GM18498 (cell line): ENCODE measurements around the gene SENP1.

Experiments
- ATAC-seq: cut with Tn5 transposase; IDR thresholded peaks from one replicate; pipeline ENCODE4 v1.9.1; 2021; ENCODE audit warnings: mild to moderate bottlenecking, moderate library complexity; ENCODE audit not compliant: unreplicated experiment

SENP1 gene

DNA sequence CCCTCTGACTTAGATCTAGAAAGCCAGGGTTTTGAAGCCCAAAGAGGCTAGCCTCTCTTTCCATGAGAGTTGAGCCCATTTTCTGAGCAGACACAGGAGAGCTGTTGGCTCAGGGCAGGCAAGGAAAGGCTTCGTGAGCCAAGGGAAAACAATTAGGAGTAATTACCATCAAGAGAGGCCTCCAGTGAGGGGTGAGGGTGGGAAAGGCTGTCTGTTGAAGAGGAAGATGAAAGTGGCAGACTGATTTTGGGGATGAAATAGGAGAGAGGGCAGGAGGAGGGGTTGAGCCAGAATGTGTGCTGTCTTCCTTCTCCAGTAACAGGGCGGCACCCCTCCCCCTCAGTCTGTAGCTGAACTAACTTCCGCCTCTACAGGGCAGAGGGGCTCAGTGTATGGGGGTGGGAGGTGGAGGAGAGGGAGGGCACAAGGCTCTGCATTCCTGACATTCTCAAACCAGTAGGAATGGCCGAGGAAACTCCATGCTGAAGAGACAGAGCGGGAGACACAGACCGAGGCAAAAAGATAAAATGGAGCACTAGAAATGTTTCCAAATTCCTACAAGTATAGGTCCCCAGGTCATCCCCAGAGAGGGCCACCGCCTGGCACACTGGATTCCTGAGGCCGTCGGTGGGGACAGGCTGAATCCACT is 68.5 kb downstream of the SENP1 start:
- ATAC-seq, result no peak

DNA sequence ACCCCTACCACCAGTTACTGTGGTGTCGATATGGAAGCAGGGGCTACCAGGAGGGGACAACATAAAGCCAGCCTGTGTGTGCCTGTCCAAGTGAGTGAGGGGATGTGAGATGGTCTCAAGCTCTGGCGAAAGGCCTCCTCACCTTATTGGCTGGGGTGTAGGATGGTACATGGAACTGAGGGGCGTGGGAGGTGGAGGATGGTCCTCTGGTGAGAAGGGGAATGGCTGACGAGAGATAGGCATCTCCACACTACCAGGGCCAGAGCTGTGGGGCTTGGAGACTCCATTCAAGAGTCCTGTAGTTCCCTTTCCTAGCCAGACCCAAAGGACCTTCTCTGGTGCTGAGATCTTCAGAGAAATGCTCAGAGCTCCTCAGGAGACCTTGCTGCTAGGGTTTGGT is 69.1 kb downstream of the SENP1 start:
- ATAC-seq, result no peak

DNA sequence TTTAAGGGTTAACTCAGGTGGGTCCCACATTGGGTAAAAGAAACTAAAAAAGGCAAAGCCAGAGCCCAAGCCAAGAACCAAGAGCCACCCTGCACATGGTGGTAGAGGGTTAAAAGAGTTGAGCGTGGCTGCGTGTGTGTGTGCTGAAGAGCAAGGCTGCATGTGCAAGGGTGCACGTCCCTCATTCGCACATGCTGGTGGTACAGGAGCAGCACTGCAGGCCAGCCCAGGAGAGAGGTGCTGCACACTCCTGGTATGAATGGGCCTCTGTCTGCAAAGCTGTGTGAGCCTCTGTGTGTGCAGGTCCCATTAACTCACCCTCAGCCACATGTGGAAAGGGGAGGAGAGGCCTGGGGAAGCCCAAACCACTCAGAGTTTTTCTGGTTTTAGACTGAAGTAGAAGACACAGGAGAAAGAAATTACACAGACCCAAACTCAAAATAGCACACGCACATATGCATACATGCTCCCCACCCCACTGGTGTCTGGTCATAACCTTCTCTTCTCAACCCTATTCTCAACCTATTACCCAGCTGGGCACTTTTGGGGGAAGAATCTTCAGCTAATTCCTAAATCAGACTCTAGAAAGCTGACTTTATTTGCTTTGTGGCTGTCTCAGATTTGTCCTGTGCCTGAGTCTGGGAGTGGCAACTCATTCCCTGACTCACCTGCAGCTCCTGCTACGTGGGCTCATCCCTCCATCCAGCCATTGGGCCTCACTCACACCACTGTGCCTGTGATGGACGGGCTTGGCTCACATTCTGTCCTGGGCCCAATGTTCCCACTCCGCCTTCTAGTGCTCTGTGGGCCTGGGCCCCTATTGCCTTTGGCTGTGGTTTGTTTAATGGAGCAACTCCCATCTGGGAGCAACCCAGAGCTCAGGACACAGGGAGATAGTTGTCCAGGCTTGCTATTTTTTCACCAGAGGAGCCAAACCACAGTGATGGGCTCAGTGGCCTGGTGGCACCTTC is 70.8 kb downstream of the SENP1 start:
- ATAC-seq, result no peak

DNA sequence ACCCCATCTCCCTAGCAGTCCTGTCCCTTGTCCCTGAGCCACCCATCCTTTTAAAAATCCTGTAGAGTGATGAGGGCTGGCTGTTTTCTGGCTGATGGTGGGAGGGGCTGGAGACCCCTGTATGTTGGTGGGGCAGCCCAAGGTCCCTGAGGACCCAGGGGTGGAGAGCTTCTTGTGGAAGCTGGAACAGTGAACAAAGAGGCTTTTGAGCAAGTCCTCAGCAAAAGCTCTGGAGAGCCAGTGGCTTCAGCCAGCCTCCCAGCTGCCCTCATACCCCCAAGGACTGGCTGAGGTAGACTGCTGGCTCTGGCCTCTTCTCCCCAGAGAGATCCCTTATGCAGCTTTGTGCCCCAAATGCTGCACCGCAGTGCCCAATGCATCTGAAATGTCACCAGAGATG is 72.4 kb downstream of the SENP1 start:
- ATAC-seq, result no peak

DNA sequence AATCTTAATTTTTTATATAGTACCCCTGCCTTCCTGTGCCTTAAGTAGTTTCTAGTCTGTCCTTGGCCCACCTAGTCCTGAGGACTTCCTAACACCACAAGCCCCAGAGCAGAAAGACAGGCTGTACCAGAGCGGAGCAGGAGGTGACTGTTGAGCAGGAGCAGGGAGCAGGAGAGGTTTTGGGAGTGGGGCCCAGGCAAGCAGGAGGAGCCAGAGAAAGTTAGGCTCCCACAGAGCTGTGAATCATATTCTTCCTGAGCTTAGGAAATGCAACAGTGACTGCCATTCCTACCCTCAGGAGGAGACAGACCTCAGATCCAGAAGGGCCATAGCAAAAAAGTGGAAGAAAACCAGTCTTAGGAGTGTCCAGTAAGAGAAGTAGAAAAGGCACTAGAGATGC is 73.3 kb downstream of the SENP1 start:
- no peak for ATAC-seq

DNA sequence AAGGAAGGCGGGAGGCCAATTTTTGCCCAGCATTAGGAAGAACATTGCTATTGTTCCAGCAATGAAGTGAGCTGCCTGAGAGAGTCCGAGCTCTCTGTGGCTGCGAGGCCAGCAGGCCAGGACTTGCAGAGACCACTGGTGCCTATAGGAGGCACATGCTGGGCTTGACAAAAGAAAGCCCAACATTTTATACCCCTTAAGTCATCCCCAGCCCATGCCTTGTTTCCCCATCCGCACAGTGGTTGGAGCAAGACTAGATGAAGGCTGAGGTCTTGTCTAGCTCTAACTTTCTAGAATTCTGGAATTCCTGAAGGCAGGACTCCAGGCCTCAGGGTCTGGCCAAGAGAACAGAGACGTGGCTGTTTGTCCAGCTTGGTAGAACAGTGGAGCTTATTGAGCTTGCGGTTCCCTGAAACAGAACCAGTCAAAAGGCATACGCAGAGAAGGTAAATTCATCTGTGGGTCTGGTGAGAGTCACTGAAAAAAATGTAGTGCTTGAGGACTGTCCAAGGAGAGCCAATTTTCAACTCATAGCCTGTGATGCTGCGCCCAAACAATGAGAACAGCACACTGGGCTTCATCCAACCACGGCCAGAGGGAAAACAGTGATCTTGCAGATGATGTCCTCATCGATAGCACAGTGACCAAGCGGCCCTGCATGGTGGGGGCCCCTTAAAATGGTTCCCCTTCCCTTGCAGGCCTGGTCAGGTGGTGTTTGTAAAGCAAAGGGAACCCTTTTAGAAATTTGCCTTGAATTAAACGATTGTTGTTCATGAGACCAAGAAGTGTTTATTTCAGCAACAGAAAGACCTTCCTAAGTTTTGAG is 74.5 kb downstream of the SENP1 start:
- ATAC-seq, result no peak

DNA sequence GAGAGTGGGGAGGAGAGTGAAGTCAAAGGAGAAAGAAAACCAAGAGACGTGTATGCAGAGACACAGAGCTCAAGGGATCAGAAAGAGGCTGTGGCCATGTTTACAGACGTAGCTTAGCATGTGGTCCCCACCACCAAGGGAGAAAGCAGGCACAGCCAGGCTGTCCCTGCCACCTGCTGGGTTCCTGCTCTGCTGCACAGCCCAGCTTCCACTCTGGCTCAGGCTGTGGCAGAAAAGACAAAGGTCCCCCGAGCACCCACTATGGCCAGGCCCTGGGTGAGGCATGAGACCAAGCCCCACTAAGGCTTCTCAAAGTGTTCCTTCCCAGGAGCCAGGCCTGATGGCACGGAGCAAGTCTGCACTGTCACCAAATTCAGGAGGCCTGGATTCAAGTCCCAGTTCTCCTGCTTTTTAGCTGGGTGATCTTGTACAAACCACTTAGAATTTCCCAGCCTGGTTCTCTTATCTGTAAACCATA is 75.7 kb downstream of the SENP1 start:
- no peak for ATAC-seq

DNA sequence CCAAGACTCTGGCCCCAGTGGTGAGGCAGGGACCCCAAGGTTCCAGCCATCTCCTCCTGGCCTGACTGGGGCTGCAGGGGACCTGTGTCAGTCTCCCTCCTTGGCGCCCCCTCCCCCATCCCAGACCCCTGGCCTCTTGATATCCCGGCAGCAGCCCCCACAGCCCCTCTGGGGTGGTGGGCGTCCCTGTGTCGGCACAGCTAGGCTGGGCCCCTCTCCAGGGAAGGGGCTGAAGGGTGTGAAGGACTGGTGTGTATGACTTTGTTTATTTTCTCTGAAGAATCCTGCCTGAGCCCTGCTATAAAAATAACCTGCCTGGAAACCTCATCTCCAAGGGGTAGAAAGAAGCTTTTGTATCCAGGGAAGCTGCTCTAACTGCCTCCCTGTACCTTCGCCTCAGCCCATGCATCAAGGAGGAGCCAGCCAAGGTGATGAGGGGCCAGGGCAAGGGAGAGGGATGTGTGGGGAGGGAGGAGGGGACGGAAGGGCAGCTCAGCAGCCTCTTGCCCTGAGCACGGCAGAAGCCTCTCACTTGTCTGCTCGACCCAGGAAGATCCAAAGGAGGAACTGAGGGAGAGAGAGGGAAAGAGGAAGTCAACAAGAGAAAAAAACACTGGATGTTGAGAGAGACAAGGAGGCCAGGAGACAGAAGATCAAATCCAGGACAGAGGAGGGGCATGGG is 76.2 kb downstream of the SENP1 start:
- ATAC-seq, result no peak

DNA sequence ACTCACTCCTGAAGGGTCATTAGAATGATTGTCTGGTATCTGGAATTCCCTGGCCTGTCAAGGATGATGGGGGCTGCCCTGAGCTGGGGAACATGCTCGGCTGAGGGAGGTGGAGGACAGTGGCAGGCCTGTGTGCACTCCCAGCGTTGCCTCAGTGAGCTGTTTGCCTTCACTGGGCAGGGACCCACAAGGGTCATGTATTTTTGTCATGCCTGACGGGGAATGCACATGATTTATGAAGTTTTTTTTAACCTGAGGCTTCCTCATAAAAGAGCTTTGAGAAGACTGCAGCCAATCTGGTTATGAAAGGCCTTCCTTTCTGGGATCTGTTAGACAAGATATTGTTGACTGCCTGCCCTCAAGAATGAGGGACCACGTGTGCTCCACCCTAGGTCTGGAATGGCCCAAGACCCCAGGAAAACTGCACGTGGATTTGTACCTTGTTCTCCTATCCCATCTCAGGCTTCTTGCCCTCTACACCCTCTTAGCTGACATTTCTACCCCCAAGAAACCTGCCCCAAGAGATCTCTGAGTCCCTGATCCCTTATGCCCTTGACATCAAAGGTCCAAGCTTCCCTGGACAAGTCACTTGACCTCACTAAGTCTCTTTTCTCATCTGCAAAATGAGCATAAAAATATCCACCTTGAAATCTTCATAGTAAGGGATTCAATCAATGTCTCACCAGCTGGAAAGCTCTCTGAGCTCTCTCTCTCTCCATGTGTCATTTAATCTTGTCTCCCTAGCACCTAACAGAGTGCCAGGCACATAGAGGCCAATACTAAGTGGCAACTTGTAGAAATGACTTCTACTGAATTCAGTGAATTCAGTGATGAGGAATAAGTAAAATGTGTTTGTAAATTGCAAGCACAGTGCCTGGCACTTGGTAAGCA is 77.1 kb downstream of the SENP1 start:
- ATAC-seq, result no peak

DNA sequence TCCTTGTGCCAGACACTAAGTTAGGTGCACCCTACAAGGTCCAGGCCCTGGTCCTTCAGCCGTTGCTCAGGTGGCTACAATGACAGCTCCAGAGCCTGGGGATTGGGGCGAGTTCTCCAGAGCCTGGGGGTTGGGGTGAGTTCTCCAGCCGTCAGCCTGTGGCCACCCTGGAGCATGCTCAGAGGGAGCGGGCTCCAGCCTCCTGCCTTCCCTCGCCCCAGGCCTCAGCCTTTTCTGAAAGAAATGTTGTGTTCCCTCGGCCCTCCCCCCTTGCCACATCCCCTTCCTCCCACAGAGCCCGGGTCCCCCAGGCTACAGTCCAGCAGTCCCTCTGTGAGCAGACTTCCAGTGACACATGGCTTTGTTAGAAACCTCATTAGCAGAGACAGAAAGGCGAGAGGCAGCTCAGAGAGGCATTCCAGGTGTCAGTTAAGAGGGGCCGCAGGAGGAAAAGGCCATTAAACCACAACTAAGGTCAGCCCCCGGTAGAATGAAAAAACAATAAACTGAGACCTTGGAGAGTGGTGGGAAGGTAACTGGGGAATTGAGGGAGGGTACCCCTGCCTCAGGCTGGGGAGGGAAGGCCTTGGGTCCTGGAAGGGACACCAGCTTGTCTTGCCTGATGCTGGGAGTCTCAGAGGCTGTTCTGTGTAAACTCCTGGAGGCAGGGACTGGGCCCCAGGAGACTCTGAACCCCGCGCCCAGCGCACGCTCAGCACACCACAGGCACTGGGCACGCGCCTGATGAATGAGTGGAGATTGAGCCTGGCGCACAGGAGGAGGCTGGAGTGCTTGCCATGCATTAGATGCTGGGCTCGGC is 78.5 kb downstream of the SENP1 start:
- no peak for ATAC-seq

DNA sequence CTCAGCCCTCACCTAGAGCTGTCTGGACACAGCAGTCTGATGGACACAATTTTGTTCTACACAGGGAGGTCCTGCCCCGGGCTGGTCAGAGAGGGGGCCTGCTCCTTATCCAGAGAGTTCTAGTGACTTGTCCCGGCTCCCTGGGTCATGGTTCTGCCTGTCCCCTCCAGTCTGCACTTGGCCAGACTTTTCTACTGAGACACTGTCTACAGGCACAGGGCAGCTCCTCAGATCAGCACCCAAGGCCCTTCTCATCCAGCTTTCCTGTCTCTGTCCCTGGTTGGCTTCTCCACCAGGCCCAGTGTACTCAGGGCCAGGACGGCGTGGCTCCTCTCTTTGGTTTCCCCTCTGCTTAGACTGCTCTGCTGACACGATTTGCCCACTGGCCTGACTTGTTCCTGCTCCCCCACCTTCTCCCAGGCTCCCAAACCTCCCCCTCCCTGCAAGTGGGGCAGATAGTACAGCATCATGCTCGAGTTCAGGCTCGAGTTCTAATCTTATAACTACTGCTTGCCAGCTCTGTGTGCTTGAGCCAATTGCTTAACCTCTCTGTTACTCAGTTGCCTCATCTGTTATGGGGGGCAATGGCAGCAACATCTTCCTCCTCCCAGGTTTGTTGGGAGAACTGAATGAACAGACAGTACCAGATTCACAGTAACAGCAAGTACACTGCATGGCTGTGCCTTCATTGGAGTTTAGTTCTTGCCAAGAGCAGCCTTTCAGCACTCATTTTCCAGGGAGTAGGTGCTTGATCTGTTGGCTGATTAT is 79.6 kb downstream of the SENP1 start:
- ATAC-seq, result no peak

DNA sequence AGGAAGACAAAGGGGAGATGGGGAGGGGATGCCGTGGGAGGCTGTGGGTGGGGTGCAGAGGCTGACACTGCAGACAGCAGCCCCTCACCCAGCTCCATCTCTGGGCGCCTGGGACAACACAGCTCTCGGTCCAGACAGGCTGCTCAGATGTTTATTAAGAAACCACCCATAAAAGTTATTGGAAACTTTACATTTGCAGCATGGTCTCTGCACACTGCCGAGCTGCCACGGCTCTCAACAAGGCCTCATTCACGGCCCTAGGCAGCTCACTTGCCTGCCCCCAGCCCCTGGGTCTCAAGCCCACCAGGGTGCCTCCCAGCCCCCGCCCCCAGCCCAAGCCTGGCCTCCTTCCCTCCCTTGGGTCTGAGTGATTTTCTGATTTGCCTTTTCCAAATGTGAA is 80.6 kb downstream of the SENP1 start:
- ATAC-seq, result no peak

DNA sequence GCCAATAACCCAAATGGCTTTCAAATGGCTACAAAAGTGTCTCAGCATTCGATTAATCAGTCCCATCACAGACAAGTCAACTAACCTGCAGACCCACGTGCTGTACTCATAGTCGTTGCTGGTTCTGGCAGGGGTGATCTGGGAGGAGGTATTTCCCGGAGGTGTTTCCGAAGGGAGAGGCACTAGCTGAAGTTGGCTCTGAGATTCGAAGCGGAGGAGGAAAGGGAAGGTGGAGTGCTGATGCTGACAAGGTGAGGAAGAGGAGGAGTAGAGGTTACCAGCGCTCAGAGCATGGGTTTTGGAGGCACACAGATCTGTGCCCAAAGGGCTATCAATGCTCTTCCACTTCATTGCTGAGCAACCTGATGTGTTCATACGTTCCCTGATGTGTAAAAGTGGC is 81.1 kb downstream of the SENP1 start:
- no peak for ATAC-seq

DNA sequence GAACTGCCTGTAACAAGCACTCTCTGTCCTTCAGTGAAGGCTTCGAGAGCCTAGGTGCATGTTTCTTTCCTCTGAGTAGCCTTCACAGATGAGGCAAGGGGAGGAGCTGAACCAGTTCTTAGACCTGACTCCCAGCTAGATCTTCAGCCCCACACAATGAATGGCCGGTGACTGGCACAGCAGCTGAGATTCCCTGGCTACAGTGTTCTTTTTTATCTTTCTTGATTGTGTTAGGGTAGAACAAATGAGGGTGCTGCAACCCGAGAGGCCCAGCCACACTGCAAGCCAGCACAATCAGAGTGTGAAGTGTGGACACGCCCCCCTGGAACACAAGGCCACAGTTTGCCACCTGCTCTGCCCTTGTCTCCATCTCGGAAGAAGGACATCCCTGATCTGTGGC is 82.5 kb downstream of the SENP1 start:
- no peak for ATAC-seq

DNA sequence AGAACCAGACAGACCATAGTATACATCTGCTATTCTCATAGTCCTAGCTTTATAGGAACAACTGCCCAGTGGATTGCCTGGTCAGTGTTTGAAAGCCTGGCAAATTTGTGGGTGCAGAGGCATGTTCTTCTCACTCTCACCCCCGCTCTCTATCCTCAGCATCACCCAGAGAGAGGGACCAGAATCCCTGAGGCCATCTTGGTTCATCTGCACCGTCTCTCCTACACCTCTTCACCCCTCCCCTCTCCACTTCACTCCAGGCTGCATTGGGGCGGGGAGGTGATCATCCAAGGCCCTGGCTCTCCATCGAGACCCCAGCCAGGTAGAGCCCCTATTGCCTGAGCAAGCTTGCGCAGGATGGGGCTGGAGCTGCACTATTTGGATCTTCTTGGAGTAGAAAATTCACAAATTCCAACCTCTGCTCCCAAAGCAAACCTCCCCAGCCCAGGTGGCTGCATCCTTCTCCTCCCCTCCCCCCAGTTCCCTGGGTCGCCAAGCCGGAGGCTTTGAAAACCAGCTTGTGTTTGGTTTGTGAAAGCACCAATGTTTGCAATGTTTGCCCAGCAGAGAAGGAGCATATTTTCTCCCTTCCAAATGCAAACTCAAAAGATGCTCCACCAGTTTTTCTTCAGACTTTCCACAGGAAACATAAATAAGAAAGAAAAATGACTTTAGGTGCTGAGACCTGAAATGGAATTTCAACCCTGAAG is 83.0 kb downstream of the SENP1 start:
- ATAC-seq, result no peak

DNA sequence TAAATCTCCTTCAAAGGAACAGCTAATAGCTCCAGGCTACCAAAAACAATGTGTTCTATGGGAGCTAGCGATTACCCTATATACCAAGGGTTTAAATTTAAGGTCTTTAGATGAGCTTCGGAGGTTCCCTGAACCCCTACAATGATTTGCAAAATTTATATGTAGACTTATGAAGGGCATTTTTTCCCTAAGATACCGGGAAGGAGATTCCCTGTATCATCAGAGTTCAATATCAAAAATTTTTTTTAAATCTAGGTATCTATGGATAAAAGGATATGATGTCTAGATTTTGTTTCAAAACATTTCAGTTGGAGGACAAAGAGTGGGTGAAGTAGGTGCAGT is 83.7 kb downstream of the SENP1 start:
- no peak for ATAC-seq

DNA sequence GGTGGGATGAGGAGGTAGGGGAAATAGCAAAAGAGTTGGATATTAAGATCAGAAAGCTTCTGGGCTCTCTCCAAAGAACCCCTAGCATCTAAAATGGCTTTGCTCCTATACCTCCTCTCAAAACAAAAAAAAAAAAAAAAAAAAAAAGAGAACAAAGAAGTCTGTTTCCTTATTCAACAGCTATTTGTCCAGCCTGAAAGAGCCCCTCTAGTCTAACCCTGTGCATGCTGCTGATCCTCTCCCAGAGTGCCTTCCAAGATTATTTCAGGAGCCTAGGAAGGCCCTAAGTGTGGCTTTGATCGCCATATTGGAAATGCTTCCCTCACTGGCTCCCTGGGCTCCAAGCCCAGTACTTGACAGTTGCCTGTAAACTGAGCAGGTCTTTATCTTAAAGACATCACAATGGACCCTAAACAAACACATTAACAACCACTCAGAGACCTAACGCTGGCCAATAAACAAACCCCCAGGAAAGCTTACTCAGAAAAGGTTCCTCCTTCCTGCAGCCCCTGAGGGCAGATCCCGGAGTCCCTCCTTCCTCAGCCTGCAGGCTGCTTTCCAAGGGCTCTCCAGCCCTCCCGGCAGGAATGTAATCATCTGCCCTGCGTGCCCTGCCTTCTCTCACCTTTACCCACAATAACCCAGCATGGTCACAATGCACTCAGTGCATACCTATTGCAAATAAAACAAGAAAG is 84.2 kb downstream of the SENP1 start:
- ATAC-seq, result no peak
